WI38 (cell line): ENCODE results near the gene NRDC.

Experiments
- H3K4me3 ChIP-seq: 2 replicates; pipeline ENCODE4 v1.5.1; 2011; ENCODE audit warnings: low read depth, mild to moderate bottlenecking, control low read depth, low read length
- CTCF ChIP-seq: IDR thresholded peaks from 2 replicates; pipeline ENCODE4 v1.5.1; 2012; ENCODE audit warnings: low read depth, mild to moderate bottlenecking, control low read depth, low read length

The NRDC gene

GRCh38 chr1:51919684-51920083, 41.2 kb upstream of the NRDC start:
- TF ChIP-seq CTCF = no peak
- no peak overlapping the region for H3K4me3 ChIP-seq

GRCh38 chr1:51916587-51917405, 38.3 kb upstream of the NRDC start:
- TF ChIP-seq CTCF = no peak
- H3K4me3 ChIP-seq = no peak overlapping the region

GRCh38 chr1:51915951-51916350, 37.4 kb upstream of the NRDC start:
- no peak overlapping the region for H3K4me3 ChIP-seq
- TF ChIP-seq CTCF = no peak

- H3K4me3 ChIP-seq = no peak overlapping the region
- no peak for TF ChIP-seq CTCF
Observed at GRCh38 chr1:51912881-51913280, 34.4 kb upstream of the NRDC start.

- H3K4me3 ChIP-seq = no peak overlapping the region
- no peak for TF ChIP-seq CTCF
Observed at GRCh38 chr1:51910221-51911000, 31.9 kb upstream of the NRDC start.

DNA sequence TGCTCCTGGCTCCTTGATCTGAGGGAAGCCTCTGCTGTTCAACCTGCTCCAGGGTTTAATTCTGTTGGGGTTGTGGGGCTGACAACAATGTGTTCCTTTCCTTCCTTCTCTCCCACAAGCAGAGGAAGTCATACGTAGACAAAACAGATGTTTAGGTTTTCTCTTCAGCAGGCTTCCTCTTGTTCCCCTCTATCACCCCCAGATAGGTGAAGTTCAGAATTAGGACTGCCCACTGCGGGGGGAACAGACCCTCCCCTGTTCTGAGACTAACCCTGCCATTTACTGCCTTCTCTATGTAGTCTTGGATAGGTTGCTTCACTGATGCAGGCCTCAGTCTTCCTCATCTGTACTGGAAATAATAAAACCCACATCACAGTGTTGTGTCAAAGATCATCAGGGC, 30.0 kb upstream of the NRDC start:
- no peak for TF ChIP-seq CTCF
- H3K4me3 ChIP-seq = no peak overlapping the region
